GM18520 (cell line): ENCODE results near the gene UBE3C.

Experiments
- ATAC-seq: cut with Tn5 transposase; IDR thresholded peaks from one replicate; pipeline ENCODE4 v1.9.1; 2021; ENCODE audit not compliant: unreplicated experiment

UBE3C gene

DNA sequence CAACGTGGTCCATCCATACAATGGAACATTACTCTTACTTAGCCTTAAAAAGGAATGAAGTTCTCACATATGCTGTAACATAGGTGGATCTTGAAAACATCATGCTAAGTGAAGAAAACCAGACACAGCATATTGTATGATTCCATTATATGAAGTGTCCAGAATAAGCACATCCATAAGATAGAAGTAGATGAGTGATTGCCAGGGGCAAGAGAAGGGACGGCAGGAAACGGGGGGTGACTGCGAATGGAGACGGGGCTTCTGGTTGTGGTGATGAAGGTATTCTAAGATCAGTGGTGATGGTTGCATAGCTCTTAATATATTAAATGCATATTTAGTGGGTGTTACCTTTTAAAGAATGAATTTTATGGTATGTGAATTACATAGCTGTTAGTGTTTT, 29.8 kb downstream of the UBE3C start:
- no peak for ATAC-seq

DNA sequence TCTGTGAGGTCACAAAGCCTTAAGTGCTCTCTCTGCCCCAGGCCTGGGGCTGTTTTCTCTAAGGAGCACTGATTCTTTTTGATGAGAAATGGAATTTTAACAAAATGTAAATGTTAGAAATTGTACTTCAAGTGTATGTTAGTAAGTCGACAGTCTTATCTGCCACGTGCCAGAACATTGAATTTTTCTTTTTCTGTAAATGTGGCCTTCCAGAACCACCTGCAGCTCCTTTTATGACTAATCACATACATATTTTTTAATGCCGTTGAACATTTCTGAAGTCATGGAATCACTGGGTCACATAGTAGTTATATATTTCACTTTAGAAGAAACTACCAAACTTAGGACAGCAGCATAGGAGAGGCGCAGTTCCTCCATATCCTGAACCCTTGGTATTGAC, 38.0 kb downstream of the UBE3C start:
- ATAC-seq, result no peak

DNA sequence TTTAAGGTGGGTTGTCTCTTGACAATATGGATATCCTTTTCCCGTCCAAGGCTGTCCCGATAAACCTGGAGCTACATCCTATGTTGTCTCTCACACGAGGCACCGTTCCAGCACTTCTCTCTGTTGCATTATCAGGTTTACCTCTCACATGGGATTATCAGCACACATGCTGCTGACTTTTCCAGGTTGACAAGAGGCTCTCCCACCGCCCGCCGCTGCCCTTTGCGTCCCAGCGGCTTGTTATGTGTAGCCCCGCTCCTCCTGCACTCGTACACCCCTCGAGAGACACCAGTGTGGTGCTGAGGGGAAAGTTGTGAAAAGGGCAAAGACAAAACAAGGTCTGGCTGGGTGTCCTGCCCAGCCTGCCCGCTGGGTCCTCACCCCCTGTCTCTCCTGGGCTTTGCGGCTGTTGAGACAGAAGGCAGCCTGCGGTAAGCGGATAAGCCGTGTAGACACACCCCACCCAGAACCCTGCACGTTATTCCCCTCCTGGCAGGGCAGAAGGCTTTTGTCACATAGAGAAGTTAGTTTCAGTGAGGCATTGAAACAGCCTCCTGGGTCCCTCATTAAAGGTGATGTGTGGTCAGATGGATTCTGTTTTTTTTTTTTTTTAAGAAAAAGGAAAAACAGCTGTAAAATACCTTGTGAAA, 38.7 kb downstream of the UBE3C start:
- ATAC-seq, result no peak

DNA sequence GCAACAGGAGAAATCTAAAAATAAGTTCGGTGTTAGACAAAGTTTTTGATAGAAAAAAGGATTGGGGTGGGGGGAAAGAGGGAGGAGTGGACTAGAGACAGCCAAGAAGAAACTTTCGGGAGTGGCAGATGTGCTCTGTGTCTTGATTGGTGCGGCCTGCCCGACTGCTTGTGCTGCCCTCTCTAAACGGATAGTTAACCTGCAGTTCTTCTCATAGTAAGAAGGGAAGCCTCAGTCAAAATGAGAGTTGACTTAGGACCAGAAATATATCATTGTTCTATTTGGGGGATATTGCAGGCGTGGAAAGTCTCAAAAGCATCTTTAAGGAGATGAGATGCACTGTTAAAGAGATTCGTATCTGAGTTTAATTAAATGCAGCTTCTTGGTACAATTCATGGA, 39.3 kb downstream of the UBE3C start:
- no peak for ATAC-seq

DNA sequence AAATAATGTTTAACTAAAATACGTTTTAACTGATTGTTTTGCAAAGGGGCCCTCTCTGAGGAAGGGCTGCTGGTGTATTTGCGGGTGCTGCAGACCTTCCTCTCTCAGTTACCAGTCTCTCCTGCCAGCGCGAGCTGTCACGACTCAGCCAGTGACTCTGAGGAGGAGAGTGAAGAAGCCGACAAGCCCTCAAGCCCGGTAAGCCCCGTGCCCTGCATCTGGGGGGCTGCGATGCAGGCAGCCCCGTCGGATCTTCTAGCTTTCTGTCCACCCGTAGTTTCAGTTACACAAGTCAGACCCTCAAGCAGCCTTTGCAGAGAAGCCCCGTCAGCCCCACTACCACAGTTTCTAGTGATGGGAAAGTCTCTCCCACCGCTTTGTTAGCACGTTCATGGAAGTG, 45.1 kb downstream of the UBE3C start:
- no peak for ATAC-seq

DNA sequence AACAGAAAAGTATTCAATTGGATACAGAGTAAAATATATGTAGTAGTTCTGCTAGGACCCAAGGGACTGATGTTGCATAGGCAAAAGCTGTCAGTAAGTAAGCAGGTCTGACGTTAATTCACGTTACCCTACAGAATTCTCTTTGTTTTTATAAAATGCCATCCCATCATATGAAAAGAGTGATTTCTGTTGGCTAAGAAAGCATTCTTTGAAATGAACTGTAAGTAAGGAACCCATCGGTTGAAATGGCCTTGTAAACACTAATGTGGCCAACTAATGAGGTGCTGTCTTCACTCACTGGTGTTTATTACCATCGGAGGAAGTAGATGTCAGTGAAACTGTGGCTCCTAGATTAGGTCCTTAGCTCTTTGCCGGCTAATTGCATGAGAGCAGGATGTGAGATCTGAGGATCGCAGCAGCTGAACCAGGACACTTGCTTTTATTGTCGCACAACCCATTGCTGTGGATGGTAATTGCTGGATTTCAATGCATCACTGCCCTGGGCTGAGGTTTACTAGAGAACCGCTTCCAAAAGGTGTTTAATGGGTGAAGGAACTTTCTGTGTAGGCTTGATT, 49.5 kb downstream of the UBE3C start:
- no peak for ATAC-seq

DNA sequence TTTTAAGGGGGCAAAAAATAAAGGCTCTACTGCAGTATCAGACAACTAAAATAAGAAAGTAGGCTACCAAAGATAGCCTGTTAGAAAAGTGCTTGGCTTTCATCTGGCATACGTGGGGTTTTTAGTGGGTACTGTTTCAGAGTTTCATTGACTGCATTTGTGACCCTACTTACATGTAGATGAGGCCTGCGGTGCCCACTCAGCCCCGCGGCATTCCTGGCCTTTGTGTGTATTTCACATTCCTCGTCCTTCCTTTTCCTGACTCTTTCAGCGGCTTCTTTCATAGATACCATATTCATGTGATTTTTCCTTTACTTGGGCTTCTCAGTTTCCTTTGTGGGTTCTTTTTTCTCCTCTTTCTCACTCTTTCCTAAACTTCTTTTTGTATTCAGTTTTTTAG, 50.7 kb downstream of the UBE3C start:
- ATAC-seq, result no peak

DNA sequence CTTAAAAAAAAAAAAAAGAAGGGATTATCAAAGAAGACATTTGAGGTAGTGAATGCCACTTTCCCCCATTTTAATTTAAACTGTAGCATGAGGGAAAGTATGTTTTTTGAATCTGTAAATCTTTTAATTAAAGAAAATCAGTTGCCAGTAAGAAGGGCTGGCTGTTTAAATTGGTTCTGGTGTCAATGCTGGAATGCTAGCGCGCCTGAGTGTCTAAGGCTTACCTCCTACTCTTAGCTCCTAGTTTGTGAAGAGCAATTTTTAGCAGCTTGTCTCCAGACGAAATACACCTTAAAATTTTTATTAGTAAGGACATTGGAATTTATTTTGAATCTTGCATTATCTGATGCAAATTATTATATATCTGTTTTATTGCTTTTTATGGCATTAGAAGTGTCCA, 54.1 kb downstream of the UBE3C start:
- no peak for ATAC-seq

DNA sequence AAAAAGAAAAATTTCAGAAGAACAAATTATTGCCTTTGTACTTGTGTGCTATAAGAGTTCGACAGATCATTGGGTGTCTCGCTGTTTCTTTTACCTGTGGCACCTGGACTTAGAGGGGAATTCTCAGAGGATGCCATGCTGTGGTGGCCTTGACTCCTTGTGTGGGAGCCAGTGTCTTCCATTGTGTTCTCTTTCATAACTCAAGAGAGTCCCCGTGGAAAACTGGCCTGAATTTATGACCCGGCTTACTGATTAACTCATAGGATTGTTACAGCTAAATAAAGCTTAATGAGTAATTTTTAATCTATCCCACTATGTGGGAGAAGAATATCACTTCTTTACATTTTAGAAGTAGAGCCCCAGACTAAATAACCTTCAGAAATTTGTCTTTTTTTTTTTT, 54.5 kb downstream of the UBE3C start:
- no peak for ATAC-seq

DNA sequence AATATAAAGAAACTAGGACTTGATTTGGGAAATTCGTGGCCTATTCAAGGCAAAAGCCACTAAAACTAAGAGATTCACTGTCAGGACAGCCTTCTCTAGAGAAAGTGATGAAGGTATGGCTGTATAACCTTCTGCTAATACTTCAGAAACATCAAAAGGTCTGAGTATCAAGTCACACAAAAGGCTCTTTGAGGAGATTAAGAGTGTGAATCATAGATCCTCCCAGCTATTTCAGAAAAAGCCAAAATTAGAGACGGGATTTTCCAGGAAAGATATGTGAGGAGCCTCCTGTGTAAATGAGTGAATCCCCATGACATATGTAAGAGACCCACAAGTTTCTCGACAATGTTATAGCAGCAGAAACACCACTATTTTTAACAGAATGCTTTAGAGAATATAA, 56.2 kb downstream of the UBE3C start:
- no peak for ATAC-seq

DNA sequence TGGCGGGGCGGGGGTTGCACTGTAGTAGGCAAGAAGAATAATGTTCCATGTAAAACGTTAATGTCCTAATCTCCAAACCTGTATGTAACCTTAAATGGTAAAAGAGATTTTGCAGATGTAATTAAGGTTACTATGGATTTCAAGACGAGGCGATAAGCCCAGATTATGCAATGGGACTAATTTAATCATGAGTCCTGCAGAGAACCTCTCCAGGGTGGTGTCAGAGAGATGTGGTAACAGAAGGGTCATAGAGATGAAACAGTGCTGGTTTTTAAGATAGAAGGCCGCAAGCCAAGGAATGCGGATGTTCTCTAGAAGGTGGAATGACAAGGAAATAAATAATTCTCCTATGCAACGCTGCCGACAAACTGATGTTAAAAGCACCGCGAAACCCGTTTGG, 57.1 kb downstream of the UBE3C start:
- no peak for ATAC-seq

DNA sequence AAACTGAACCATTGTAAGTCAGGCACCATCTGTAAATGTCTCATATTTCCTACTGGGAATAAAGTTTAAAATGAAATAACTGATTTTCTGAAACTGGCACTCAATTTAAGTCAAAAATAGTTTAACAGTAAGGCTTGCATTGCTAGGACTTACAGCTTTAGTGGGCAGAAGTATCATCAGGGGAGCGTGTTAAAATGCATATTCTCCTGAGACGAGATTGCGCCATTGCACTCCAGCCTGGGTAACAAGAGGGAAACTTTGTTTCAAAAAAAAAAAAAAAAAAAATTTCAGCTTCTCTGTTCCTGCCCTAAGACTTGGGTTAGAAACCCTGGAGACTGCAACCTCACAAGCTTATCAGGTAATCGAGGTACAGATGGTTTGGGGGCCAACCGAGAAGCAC, 65.4 kb downstream of the UBE3C start:
- ATAC-seq, result no peak

DNA sequence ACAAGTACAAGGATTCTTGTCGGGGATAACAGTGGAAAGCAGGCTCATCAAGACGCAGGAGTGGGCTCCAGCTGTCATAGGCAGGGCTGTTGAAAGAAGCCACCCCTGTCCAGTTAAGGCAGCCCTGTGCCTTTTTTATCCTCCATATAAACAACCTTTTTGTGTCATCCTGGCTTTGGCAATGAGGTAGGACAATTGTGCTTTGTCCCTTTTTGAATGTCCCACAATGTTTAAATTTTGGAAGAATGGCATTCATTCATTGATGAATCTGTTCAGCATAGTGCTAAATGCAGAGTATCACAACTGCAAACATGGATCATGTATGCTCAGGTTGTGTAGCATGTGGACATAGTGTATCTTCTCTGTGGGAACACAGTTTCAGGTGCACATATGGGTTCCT, 66.7 kb downstream of the UBE3C start:
- ATAC-seq, result no peak

DNA sequence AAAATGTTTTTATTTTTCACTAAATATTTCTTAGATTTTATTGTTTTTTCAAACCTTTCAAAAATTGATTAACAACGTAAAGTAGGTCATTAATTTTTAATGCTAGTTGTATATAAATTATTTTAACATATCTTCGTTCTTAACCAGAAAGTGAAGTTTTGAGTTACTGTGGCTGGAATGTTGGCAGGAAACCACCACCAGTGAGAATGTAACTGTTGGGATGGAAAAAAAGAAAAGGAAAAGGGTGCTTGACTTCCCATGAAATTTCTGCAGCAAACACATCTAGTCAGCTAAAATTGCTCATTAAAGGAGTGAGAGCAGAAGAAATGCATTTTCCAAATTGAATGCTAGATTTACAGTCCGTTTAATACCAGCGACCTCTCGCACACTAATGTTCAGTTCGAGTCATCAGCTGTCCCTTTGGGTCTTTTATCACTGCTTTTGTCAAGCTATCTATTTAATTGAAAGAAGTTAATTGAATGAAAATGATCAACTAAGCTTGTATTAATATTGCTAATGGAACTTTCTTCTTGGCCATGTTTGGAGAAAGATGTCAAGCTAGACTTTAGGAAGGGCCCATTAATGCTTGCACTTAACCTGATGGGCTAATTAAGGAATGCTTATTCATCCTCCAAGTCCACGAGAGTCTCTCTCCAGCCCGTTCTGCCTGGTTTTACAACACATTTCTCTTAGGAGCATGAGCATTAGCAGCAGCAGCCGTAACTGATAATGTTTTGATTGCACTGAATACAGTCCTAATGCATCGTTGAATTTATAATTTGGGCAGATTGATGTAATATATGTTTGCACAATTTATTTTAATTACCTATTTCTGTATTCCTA, 70.1 kb downstream of the UBE3C start:
- ATAC-seq, result no peak

DNA sequence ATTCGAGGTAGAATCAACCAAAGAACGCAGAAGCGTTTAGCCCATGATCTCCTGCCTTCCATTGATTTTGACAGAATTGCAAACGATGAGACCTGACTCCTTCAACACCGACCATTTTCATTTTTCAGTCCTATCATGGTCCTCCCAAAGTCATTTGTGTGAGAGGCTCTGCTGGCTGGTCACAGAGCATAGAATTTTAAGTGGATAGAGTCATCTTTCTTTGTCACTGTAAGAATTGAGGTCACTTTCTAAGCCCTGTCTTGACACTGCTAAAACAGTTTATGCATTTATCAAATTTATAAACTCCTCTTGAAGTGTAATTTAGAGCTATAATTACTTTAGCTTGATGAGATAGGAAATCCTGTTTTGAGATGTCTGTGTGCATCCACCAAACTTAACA, 72.0 kb downstream of the UBE3C start:
- no peak for ATAC-seq

DNA sequence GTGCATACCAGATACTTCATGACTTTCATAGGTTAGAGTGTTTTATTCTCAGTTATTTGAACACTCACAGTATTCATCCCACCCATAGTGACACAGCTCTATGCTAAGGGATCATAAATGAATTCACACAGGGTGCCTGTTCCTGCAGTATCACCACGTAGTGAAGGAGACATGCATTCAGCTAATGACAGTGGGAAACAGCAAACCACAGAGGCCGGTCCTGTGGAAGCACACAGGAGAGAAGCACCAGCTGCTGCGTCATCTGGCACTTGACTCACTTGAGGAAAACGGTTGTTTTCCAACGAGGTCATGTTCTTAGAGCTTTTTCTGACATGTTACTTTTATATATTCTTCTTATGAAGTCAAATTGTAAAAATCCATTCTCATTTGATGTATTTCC, 73.0 kb downstream of the UBE3C start:
- no peak for ATAC-seq

DNA sequence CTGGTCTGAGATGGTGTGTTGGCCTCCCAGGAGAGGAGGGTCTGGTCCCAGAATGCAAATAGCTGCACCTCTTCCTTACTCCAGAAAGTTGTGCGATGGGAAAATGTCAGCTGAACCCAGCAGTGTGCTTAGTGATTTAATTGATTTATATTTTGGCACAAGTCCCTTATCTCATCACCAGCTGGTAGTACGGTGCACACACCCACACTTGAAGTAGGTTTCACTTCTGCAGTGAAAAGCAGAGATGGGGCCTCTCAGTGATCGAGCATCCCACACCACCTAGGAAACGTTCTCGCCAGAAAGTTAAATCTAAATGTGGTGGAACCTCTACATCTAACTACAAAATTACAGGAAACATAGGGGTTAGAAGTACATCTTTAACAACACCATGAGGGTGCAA, 80.4 kb downstream of the UBE3C start:
- ATAC-seq, result no peak

DNA sequence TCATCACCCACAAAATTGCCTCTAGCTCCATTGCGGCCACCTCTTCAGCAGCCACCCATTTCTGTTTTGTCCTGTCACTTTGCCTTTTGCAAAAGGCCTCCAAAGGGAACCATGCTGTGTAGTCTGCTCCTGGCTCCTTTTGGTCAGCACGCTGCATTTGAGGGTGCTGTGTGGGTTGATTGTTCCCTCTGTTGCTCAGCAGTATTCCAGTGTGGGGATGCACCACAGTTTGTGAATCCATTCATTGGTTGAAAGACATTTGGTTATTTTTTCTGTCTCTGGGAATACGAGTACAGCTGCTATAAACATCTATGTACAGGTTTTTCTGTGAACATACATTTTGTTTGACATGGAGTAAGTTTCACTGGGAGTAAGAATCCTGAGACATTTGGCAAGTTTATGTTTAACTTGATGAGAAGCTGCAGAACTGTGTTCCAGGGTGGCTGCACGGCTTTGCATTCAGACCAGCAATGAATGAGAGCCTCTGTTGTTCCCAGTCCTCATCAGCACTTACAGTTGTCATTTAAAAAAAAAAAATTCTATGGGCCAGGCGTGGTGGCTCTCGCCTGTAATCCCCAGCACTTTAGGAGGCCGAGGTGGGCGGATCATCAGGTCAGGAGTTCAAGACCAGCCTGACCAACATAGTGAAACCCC, 82.3 kb downstream of the UBE3C start:
- ATAC-seq, result no peak

DNA sequence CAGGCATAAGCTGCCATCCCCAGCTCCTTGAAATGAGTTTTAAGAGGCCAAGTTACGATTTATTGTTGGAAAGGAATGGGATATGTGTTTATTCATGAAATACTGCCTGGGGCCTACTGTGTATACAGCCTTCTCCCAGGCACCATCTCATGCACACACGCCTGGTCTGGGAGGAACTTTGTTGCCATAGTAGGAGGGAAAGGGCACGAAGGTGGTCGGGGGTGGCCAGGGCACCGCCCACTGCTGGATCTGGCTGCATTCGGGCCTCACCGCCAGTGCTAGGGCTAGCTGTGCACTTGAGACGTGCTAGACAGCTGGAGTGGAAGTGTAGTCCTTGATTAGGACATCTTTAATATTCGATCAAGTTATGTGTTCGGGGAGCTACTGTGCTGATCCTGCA, 84.0 kb downstream of the UBE3C start:
- ATAC-seq, result no peak

DNA sequence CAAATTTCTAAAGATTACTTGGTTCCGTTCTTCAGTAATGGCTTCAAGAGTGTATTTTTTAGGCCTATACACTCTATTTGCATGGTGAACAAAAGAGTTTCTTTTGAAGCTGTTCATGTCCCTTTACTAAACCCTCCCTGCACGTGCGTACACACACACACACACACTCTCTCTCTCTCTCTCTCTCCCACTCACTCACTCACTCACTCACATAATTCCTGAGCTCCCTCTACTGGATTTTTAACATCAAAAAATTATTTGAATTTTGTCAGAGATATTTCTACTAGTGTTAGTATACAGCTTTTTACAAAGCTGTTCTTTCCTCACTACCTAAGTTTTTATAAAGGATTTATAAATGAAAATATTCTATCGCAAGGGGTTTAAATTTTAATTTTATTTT, 85.9 kb downstream of the UBE3C start:
- ATAC-seq, result no peak

DNA sequence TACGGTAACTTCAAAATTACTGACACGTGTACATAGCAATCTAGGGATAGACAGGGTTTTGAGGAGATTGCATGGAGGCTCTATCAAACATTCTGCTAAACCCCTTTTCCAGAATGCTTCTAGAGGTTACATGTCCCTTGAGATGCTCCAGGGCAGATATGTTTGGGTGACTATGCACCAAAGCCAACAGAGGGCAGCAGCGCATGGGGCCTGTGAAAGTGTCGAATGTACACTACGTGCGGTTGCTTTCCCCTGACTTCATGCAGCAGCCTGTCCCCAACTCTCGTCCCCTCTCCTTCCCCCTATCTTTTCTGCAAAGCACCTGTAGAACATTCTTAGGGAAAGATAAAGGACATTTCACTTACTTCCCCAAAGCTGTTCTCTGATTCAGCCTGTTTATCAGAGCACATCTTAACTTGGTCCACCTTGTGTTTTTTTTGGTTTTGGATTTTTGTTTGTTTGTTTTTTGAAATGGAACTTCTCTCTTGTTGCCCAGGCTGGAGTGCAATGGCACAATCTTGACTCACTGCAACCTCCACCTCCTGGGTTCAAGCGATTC, 90.2 kb downstream of the UBE3C start:
- ATAC-seq, result no peak

DNA sequence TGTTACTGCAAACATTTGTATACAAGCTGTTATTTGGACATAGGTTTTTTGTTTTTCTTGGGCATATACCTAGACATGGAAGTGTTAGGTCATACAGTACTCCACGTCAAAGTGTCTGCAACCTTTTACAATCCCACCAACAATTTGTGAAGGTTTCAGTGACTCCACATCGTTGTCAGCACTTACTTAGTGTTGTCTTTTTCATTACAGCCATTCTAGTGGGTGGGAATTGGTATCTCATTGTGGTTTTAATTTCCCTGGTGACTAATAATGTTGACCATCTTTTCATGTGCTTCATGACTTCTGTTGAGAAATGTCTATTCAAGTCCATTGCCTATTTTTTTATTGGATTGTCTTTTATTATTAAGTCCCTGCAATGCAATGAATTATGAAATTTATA, 95.0 kb downstream of the UBE3C start:
- no peak for ATAC-seq
